NCI-H82 treated with DMSO at 0.1 percent for 48 hours (cell line): ENCODE data around the gene TRAPPC10.

Experiments used
- DNase-seq: peaks from one replicate; lab custom pipeline; 2025; ENCODE audit not compliant: unreplicated experiment; lab: John Stamatoyannopoulos, UW

Gene TRAPPC10

GRCh38 chr21:44063151-44063912 lies 51.2 kb downstream of the TRAPPC10 start:
- DNase-seq: no peak

- DNase-seq: no peak
Observed at GRCh38 chr21:44064852-44065403, 52.8 kb downstream of the TRAPPC10 start.

GRCh38 chr21:44065428-44065827 lies 53.3 kb downstream of the TRAPPC10 start:
- DNase-seq: no peak

GRCh38 chr21:44066116-44066515 lies 54.0 kb downstream of the TRAPPC10 start:
- DNase-seq: no peak

GRCh38 chr21:44067011-44067839 lies 55.1 kb downstream of the TRAPPC10 start:
- DNase-seq: no peak

- DNase-seq: no peak
Observed at GRCh38 chr21:44070391-44070790, 58.3 kb downstream of the TRAPPC10 start.

GRCh38 chr21:44071359-44072104 lies 59.4 kb downstream of the TRAPPC10 start:
- no peak for DNase-seq

- no peak for DNase-seq
Observed at GRCh38 chr21:44072111-44072510, 60.0 kb downstream of the TRAPPC10 start.

- DNase-seq: no peak
Observed at GRCh38 chr21:44074315-44074958, 62.3 kb downstream of the TRAPPC10 start.

GRCh38 chr21:44076316-44076715 lies 64.2 kb downstream of the TRAPPC10 start:
- no peak for DNase-seq

- DNase-seq: no peak
Observed at GRCh38 chr21:44078411-44078981, 66.4 kb downstream of the TRAPPC10 start.

- no peak for DNase-seq
Observed at GRCh38 chr21:44079446-44079845, 67.3 kb downstream of the TRAPPC10 start.

GRCh38 chr21:44079846-44080245 lies 67.7 kb downstream of the TRAPPC10 start:
- no peak for DNase-seq

- DNase-seq: no peak
Observed at GRCh38 chr21:44082648-44083440, 70.7 kb downstream of the TRAPPC10 start.

- no peak for DNase-seq
Observed at GRCh38 chr21:44083631-44084291, 71.7 kb downstream of the TRAPPC10 start.

GRCh38 chr21:44084496-44085241 lies 72.6 kb downstream of the TRAPPC10 start:
- no peak for DNase-seq

GRCh38 chr21:44085491-44086321 lies 73.6 kb downstream of the TRAPPC10 start:
- no peak for DNase-seq
